ENCODE data around the gene SLC7A6. TPM values are rescaled to one million over a fixed set of nuclear protein-coding genes. Genes with fewer than 3 reads are reported as not detected.
"Not testable (repeated sequence)": the region's sequence is repeated elsewhere in the genome, so short reads cannot be mapped to it uniquely, and the experiment has no call there.

SLC7A6 gene
- total and polyA plus RNA-seq, 5 donors from 2014 or later, result 10.7 to 141 (median 18.8) TPM

GRCh38 chr16:68288252-68288650, 23.9 kb downstream of the SLC7A6 start:
- Mint-ChIP-seq H3K4me1 (peaks cover 31 to 97% (median 77%) of the 10 kb centered on the region in 4 donors), H3K4me3 (peak overlapping the region in 3 of 4 donors; percentile 74 to 88 (median 85)), H3K27ac (peak overlapping the region; percentile 86 to 97 (median 92)), H3K36me3 (peaks cover 53% of the 10 kb centered on the region), H3K27me3 (no peaks in the 10 kb centered on the region), H3K9me3 (no peaks in the 10 kb centered on the region)
- Histone ChIP-seq H3K27me3 (ENCODE audit: control insufficient read depth, insufficient read depth, low read length) (no peaks in the 10 kb centered on the region), H3K4me3 (ENCODE audit: low read depth, low read length) (peak overlapping the region; percentile 82), H3K9me3 (ENCODE audit: control insufficient read depth in 2 of 2, low read length in 2 of 2) (no peaks in the 10 kb centered on the region), H3K4me1 (ENCODE audit: control insufficient read depth, insufficient read depth, low read length, poor library complexity, severe bottlenecking) (peaks cover 96% of the 10 kb centered on the region), H3K36me3 (ENCODE audit: control insufficient read depth, insufficient read depth, low read length) (peaks cover 37% of the 10 kb centered on the region), H3K27ac (ENCODE audit: insufficient read depth, low read length, poor library complexity, severe bottlenecking) (peak overlapping the region; percentile 74)
- no peak for ATAC-seq (ENCODE audit: low read depth in 2 of 2)
- DNase-seq, result no peak

- peak overlapping the region; percentile 92 to 99 (median 97) for H3K27ac Mint-ChIP-seq
- H3K27me3 ChIP-seq (ENCODE audit: control insufficient read depth, insufficient read depth, low read length); H3K4me3 ChIP-seq (ENCODE audit: low read depth, low read length); H3K9me3 Mint-ChIP-seq; DNase-seq; ATAC-seq (ENCODE audit: low read depth in 2 of 2); H3K9me3 ChIP-seq (ENCODE audit: control insufficient read depth in 2 of 2, low read length in 2 of 2); H3K27me3 Mint-ChIP-seq: not testable (repeated sequence)
- peak overlapping the region in 2 of 4 donors; percentile 58 to 73 for H3K4me3 Mint-ChIP-seq
- peaks cover 52% of the 10 kb centered on the region for H3K36me3 Mint-ChIP-seq
- H3K4me1 ChIP-seq (ENCODE audit: control insufficient read depth, insufficient read depth, low read length, poor library complexity, severe bottlenecking), result peaks cover 91% of the 10 kb centered on the region
- H3K36me3 ChIP-seq (ENCODE audit: control insufficient read depth, insufficient read depth, low read length), result peaks cover 42% of the 10 kb centered on the region
- peak overlapping the region; percentile 74 for H3K27ac ChIP-seq (ENCODE audit: insufficient read depth, low read length, poor library complexity, severe bottlenecking)
- peaks cover 25 to 96% (median 76%) of the 10 kb centered on the region in 4 donors for H3K4me1 Mint-ChIP-seq
These were observed 24.5 kb downstream of the SLC7A6 start for GRCh38 chr16:68288796-68289195.

- no peak for DNase-seq
- Mint-ChIP-seq H3K27ac (peak overlapping the region; percentile 89 to 99 (median 92)), H3K9me3 (no peaks in the 10 kb centered on the region), H3K4me3 (peak overlapping the region; percentile 58 to 85 (median 68)), H3K27me3 (no peaks in the 10 kb centered on the region), H3K4me1 (peaks cover 22 to 95% (median 72%) of the 10 kb centered on the region in 4 donors), H3K36me3 (peaks cover 51% of the 10 kb centered on the region)
- Histone ChIP-seq H3K27ac (ENCODE audit: insufficient read depth, low read length, poor library complexity, severe bottlenecking) (peak overlapping the region; percentile 74), H3K4me3 (ENCODE audit: low read depth, low read length) (peak overlapping the region; percentile 61), H3K36me3 (ENCODE audit: control insufficient read depth, insufficient read depth, low read length) (peaks cover 45% of the 10 kb centered on the region), H3K4me1 (ENCODE audit: control insufficient read depth, insufficient read depth, low read length, poor library complexity, severe bottlenecking) (peaks cover 86% of the 10 kb centered on the region), H3K27me3 (ENCODE audit: control insufficient read depth, insufficient read depth, low read length) (no peaks in the 10 kb centered on the region), H3K9me3 (ENCODE audit: control insufficient read depth in 2 of 2, low read length in 2 of 2) (no peaks in the 10 kb centered on the region)
- ATAC-seq (ENCODE audit: low read depth in 2 of 2), result no peak
These were observed 24.9 kb downstream of the SLC7A6 start for GRCh38 chr16:68289202-68289601.

GRCh38 chr16:68289621-68290329, 25.4 kb downstream of the SLC7A6 start:
- peaks cover 55% of the 10 kb centered on the region for H3K36me3 Mint-ChIP-seq
- no peaks in the 10 kb centered on the region for H3K9me3 Mint-ChIP-seq

GRCh38 chr16:68290450-68290849, 26.1 kb downstream of the SLC7A6 start:
- H3K27me3 ChIP-seq (ENCODE audit: control insufficient read depth, insufficient read depth, low read length), result no peaks in the 10 kb centered on the region
- Mint-ChIP-seq H3K4me3 (peak overlapping the region in 3 of 4 donors; percentile 73 to 85 (median 73)), H3K36me3 (peaks cover 59% of the 10 kb centered on the region), H3K4me1 (peaks cover 22 to 91% (median 62%) of the 10 kb centered on the region in 4 donors), H3K9me3 (no peaks in the 10 kb centered on the region), H3K27ac (peak overlapping the region; percentile 89 to 99 (median 94)), H3K27me3 (no peaks in the 10 kb centered on the region)
- peaks cover 74% of the 10 kb centered on the region for H3K4me1 ChIP-seq (ENCODE audit: control insufficient read depth, insufficient read depth, low read length, poor library complexity, severe bottlenecking)
- no peaks in the 10 kb centered on the region for H3K9me3 ChIP-seq (ENCODE audit: control insufficient read depth in 2 of 2, low read length in 2 of 2)
- peak overlapping the region; percentile 61 for H3K4me3 ChIP-seq (ENCODE audit: low read depth, low read length)
- peaks cover 58% of the 10 kb centered on the region for H3K36me3 ChIP-seq (ENCODE audit: control insufficient read depth, insufficient read depth, low read length)
- ATAC-seq (ENCODE audit: low read depth in 2 of 2), result no peak
- no peak for DNase-seq
- peak overlapping the region; percentile 74 for H3K27ac ChIP-seq (ENCODE audit: insufficient read depth, low read length, poor library complexity, severe bottlenecking)

More at GRCh38 chr16:68289621-68290329, 25.4 kb downstream of the SLC7A6 start:
- Histone ChIP-seq H3K27me3 (ENCODE audit: control insufficient read depth, insufficient read depth, low read length) (no peaks in the 10 kb centered on the region), H3K4me1 (ENCODE audit: control insufficient read depth, insufficient read depth, low read length, poor library complexity, severe bottlenecking) (peaks cover 81% of the 10 kb centered on the region), H3K4me3 (ENCODE audit: low read depth, low read length) (peak overlapping the region; percentile 61), H3K27ac (ENCODE audit: insufficient read depth, low read length, poor library complexity, severe bottlenecking) (peak overlapping the region; percentile 74), H3K9me3 (ENCODE audit: control insufficient read depth in 2 of 2, low read length in 2 of 2) (no peaks in the 10 kb centered on the region), H3K36me3 (ENCODE audit: control insufficient read depth, insufficient read depth, low read length) (peaks cover 51% of the 10 kb centered on the region)
- peak; percentile 25 to 74 (median 40) for DNase-seq
- Mint-ChIP-seq H3K4me3 (peak overlapping the region; percentile 58 to 85 (median 68)), H3K27me3 (no peaks in the 10 kb centered on the region), H3K27ac (peak overlapping the region; percentile 89 to 99 (median 92)), H3K4me1 (peaks cover 22 to 93% (median 67%) of the 10 kb centered on the region in 4 donors)
- peak; percentile 66 to 71 for ATAC-seq (ENCODE audit: low read depth in 2 of 2)

GRCh38 chr16:68291227-68291626, 26.9 kb downstream of the SLC7A6 start:
- Mint-ChIP-seq H3K9me3 (no peaks in the 10 kb centered on the region), H3K27ac (peak overlapping the region; percentile 89 to 99 (median 94)), H3K36me3 (peaks cover 63% of the 10 kb centered on the region), H3K4me1 (peaks cover 22 to 88% (median 60%) of the 10 kb centered on the region in 4 donors), H3K4me3 (peak overlapping the region in 3 of 4 donors; percentile 57 to 81 (median 73)), H3K27me3 (no peaks in the 10 kb centered on the region)
- ATAC-seq (ENCODE audit: low read depth in 2 of 2) (no peak), DNase-seq (no peak)
- Histone ChIP-seq H3K36me3 (ENCODE audit: control insufficient read depth, insufficient read depth, low read length) (peaks cover 65% of the 10 kb centered on the region), H3K27me3 (ENCODE audit: control insufficient read depth, insufficient read depth, low read length) (no peaks in the 10 kb centered on the region), H3K4me1 (ENCODE audit: control insufficient read depth, insufficient read depth, low read length, poor library complexity, severe bottlenecking) (peaks cover 66% of the 10 kb centered on the region), H3K4me3 (ENCODE audit: low read depth, low read length) (no peak overlapping the region), H3K27ac (ENCODE audit: insufficient read depth, low read length, poor library complexity, severe bottlenecking) (peak overlapping the region; percentile 74), H3K9me3 (ENCODE audit: control insufficient read depth in 2 of 2, low read length in 2 of 2) (no peaks in the 10 kb centered on the region)

GRCh38 chr16:68292425-68292824, 28.1 kb downstream of the SLC7A6 start:
- Mint-ChIP-seq H3K36me3 (peaks cover 66% of the 10 kb centered on the region), H3K27ac (peak overlapping the region; percentile 89 to 99 (median 94)), H3K27me3 (no peaks in the 10 kb centered on the region), H3K4me1 (peaks cover 19 to 84% (median 52%) of the 10 kb centered on the region in 4 donors), H3K9me3 (no peaks in the 10 kb centered on the region), H3K4me3 (peak overlapping the region in 2 of 4 donors; percentile 73 to 81)
- no peak overlapping the region for H3K27ac ChIP-seq (ENCODE audit: insufficient read depth, low read length, poor library complexity, severe bottlenecking)
- H3K4me1 ChIP-seq (ENCODE audit: control insufficient read depth, insufficient read depth, low read length, poor library complexity, severe bottlenecking), result peaks cover 54% of the 10 kb centered on the region
- peaks cover 77% of the 10 kb centered on the region for H3K36me3 ChIP-seq (ENCODE audit: control insufficient read depth, insufficient read depth, low read length)
- H3K27me3 ChIP-seq (ENCODE audit: control insufficient read depth, insufficient read depth, low read length), result no peaks in the 10 kb centered on the region
- no peaks in the 10 kb centered on the region for H3K9me3 ChIP-seq (ENCODE audit: control insufficient read depth in 2 of 2, low read length in 2 of 2)
- no peak for ATAC-seq (ENCODE audit: low read depth in 2 of 2)
- H3K4me3 ChIP-seq (ENCODE audit: low read depth, low read length), result peak overlapping the region; percentile 24
- no peak for DNase-seq

Data from CD4-positive, CD25-positive, alpha-beta regulatory T cell (primary cell).